ENCODE data around the gene MAT1A. TPM values are rescaled to one million over a fixed set of nuclear protein-coding genes. Genes with fewer than 3 reads are reported as not detected.

Gene MAT1A
- total and polyA plus RNA-seq, 2 experiments from 2014 or later = 0.97 to 8.0 TPM

DNA sequence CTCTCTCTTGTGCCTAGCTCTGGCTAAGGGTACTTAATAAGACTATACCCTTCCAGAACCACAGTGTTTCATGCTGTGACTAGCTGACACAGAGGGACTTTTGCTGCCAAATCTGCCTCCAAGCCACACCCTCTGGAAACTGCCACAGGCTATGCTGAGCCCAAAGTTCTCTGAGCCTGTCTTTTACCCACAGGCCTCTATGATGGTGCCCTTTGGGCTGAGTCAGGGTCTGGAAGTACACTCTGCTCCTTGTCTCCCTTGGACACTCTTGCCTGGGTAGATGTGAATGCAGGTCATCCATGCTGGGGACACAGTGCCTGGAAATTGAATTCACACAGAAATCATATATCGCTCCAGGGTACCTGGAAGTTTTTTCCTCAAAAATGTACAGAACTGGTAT, 44.5 kb upstream of the MAT1A start:
- no peaks in the 10 kb centered on the region for H3K79me2 ChIP-seq (replicated peaks; ENCODE audit: insufficient read depth)
- H3K4me3 Mint-ChIP-seq = no peak overlapping the region
- H3K27ac ChIP-seq (ENCODE audit: low read depth) = no peak overlapping the region
- no peaks in the 10 kb centered on the region for H3K36me3 Mint-ChIP-seq (ENCODE audit: low read depth)
- no peak overlapping the region for H3K4me3 ChIP-seq
- DNase-seq (ENCODE audit: low spot score) (no peak), ATAC-seq (no peak)
- H3K27ac Mint-ChIP-seq = no peak overlapping the region
- peaks cover 4% of the 10 kb centered on the region for H3K27me3 Mint-ChIP-seq (ENCODE audit: insufficient read depth, low read depth, poor library complexity)
- H3K27me3 ChIP-seq (ENCODE audit: insufficient read depth) = no peaks in the 10 kb centered on the region
- H2AFZ ChIP-seq = no peak overlapping the region
- no peaks in the 10 kb centered on the region for H3K4me1 ChIP-seq (ENCODE audit: insufficient read depth)
- no peaks in the 10 kb centered on the region for H3F3A ChIP-seq (replicated peaks; ENCODE audit: low read depth)
- no peak overlapping the region for H3K4me2 ChIP-seq
- H3K36me3 ChIP-seq (ENCODE audit: insufficient read depth) = no peaks in the 10 kb centered on the region
- H4K20me1 ChIP-seq (replicated peaks; ENCODE audit: insufficient read depth) = no peaks in the 10 kb centered on the region
- H3K9me2 ChIP-seq (ENCODE audit: insufficient read depth) = peaks cover 10% of the 10 kb centered on the region; the same call in 1 of the 2 replicates
- H3K9me3 Mint-ChIP-seq = no peaks in the 10 kb centered on the region
- no peaks in the 10 kb centered on the region for H3K4me1 Mint-ChIP-seq
- TF ChIP-seq NANOG (IDR thresholded peaks at IDR 0.05; ENCODE audit: borderline replicate concordance) (no peak), CREB1 (CRISPR knock-in tag; IDR thresholded peaks at IDR 0.05; ENCODE audit: low read depth) (no peak), POLR2AphosphoS5 (IDR thresholded peaks at IDR 0.05; ENCODE audit: low read depth) (no peak), EZH2phosphoT487 (IDR thresholded peaks at IDR 0.05; ENCODE audit: unreplicated experiment) (no peak), ZNF114 (CRISPR knock-in tag; IDR thresholded peaks at IDR 0.05) (no peak), ZNF331 (CRISPR knock-in tag; IDR thresholded peaks at IDR 0.05; ENCODE audit: low read depth) (no peak), JUNB (IDR thresholded peaks at IDR 0.05; ENCODE audit: unreplicated experiment) (no peak), STAT1 (IDR thresholded peaks at IDR 0.05; ENCODE audit: unreplicated experiment) (no peak), EZH2 (IDR thresholded peaks at IDR 0.05; ENCODE audit: low read depth, unreplicated experiment) (no peak)
- TF ChIP-seq, protein P1, sequence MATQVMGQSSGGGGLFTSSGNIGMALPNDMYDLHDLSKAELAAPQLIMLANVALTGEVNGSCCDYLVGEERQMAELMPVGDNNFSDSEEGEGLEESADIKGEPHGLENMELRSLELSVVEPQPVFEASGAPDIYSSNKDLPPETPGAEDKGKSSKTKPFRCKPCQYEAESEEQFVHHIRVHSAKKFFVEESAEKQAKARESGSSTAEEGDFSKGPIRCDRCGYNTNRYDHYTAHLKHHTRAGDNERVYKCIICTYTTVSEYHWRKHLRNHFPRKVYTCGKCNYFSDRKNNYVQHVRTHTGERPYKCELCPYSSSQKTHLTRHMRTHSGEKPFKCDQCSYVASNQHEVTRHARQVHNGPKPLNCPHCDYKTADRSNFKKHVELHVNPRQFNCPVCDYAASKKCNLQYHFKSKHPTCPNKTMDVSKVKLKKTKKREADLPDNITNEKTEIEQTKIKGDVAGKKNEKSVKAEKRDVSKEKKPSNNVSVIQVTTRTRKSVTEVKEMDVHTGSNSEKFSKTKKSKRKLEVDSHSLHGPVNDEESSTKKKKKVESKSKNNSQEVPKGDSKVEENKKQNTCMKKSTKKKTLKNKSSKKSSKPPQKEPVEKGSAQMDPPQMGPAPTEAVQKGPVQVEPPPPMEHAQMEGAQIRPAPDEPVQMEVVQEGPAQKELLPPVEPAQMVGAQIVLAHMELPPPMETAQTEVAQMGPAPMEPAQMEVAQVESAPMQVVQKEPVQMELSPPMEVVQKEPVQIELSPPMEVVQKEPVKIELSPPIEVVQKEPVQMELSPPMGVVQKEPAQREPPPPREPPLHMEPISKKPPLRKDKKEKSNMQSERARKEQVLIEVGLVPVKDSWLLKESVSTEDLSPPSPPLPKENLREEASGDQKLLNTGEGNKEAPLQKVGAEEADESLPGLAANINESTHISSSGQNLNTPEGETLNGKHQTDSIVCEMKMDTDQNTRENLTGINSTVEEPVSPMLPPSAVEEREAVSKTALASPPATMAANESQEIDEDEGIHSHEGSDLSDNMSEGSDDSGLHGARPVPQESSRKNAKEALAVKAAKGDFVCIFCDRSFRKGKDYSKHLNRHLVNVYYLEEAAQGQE (IDR thresholded peaks at IDR 0.05; ENCODE audit: unreplicated experiment) = no peak
- TF ChIP-seq, protein P2, sequence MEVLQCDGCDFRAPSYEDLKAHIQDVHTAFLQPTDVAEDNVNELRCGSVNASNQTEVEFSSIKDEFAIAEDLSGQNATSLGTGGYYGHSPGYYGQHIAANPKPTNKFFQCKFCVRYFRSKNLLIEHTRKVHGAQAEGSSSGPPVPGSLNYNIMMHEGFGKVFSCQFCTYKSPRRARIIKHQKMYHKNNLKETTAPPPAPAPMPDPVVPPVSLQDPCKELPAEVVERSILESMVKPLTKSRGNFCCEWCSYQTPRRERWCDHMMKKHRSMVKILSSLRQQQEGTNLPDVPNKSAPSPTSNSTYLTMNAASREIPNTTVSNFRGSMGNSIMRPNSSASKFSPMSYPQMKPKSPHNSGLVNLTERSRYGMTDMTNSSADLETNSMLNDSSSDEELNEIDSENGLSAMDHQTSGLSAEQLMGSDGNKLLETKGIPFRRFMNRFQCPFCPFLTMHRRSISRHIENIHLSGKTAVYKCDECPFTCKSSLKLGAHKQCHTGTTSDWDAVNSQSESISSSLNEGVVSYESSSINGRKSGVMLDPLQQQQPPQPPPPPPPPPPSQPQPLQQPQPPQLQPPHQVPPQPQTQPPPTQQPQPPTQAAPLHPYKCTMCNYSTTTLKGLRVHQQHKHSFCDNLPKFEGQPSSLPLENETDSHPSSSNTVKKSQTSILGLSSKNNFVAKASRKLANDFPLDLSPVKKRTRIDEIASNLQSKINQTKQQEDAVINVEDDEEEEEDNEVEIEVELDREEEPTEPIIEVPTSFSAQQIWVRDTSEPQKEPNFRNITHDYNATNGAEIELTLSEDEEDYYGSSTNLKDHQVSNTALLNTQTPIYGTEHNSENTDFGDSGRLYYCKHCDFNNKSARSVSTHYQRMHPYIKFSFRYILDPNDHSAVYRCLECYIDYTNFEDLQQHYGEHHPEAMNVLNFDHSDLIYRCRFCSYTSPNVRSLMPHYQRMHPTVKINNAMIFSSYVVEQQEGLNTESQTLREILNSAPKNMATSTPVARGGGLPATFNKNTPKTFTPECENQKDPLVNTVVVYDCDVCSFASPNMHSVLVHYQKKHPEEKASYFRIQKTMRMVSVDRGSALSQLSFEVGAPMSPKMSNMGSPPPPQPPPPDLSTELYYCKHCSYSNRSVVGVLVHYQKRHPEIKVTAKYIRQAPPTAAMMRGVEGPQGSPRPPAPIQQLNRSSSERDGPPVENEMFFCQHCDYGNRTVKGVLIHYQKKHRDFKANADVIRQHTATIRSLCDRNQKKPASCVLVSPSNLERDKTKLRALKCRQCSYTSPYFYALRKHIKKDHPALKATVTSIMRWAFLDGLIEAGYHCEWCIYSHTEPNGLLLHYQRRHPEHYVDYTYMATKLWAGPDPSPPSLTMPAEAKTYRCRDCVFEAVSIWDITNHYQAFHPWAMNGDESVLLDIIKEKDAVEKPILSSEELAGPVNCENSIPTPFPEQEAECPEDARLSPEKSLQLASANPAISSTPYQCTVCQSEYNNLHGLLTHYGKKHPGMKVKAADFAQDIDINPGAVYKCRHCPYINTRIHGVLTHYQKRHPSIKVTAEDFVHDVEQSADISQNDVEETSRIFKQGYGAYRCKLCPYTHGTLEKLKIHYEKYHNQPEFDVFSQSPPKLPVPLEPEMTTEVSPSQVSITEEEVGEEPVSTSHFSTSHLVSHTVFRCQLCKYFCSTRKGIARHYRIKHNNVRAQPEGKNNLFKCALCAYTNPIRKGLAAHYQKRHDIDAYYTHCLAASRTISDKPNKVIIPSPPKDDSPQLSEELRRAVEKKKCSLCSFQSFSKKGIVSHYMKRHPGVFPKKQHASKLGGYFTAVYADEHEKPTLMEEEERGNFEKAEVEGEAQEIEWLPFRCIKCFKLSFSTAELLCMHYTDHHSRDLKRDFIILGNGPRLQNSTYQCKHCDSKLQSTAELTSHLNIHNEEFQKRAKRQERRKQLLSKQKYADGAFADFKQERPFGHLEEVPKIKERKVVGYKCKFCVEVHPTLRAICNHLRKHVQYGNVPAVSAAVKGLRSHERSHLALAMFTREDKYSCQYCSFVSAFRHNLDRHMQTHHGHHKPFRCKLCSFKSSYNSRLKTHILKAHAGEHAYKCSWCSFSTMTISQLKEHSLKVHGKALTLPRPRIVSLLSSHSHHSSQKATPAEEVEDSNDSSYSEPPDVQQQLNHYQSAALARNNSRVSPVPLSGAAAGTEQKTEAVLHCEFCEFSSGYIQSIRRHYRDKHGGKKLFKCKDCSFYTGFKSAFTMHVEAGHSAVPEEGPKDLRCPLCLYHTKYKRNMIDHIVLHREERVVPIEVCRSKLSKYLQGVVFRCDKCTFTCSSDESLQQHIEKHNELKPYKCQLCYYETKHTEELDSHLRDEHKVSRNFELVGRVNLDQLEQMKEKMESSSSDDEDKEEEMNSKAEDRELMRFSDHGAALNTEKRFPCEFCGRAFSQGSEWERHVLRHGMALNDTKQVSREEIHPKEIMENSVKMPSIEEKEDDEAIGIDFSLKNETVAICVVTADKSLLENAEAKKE (CRISPR knock-in tag; IDR thresholded peaks at IDR 0.05) = no peak
- TF ChIP-seq, protein P3, sequence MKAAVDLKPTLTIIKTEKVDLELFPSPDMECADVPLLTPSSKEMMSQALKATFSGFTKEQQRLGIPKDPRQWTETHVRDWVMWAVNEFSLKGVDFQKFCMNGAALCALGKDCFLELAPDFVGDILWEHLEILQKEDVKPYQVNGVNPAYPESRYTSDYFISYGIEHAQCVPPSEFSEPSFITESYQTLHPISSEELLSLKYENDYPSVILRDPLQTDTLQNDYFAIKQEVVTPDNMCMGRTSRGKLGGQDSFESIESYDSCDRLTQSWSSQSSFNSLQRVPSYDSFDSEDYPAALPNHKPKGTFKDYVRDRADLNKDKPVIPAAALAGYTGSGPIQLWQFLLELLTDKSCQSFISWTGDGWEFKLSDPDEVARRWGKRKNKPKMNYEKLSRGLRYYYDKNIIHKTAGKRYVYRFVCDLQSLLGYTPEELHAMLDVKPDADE (IDR thresholded peaks at IDR 0.05) = no peak
- TF ChIP-seq, protein P4, sequence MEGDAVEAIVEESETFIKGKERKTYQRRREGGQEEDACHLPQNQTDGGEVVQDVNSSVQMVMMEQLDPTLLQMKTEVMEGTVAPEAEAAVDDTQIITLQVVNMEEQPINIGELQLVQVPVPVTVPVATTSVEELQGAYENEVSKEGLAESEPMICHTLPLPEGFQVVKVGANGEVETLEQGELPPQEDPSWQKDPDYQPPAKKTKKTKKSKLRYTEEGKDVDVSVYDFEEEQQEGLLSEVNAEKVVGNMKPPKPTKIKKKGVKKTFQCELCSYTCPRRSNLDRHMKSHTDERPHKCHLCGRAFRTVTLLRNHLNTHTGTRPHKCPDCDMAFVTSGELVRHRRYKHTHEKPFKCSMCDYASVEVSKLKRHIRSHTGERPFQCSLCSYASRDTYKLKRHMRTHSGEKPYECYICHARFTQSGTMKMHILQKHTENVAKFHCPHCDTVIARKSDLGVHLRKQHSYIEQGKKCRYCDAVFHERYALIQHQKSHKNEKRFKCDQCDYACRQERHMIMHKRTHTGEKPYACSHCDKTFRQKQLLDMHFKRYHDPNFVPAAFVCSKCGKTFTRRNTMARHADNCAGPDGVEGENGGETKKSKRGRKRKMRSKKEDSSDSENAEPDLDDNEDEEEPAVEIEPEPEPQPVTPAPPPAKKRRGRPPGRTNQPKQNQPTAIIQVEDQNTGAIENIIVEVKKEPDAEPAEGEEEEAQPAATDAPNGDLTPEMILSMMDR (conservative IDR thresholded peaks at IDR 0.05; ENCODE audit: low read depth in 2 of 2) = no peak
